MM.1S (cell line): ENCODE results near the gene GREB1.

ENCODE experiments used
- EZH2phosphoT487 ChIP-seq: fragments of 300-600 bp; sonication (generic); IDR thresholded peaks from 2 replicates; pipeline ENCODE4 v1.6.1; 2018; ENCODE audit warnings: antibody characterized with exemption, low read length
- TF ChIP-seq, protein P1 (sequence below): fragments of 300-600 bp; sonication (generic); IDR thresholded peaks from 2 replicates; pipeline ENCODE4 v1.5.1; 2016; ENCODE audit warnings: antibody characterized with exemption, low read length, mixed read lengths

DNA sequence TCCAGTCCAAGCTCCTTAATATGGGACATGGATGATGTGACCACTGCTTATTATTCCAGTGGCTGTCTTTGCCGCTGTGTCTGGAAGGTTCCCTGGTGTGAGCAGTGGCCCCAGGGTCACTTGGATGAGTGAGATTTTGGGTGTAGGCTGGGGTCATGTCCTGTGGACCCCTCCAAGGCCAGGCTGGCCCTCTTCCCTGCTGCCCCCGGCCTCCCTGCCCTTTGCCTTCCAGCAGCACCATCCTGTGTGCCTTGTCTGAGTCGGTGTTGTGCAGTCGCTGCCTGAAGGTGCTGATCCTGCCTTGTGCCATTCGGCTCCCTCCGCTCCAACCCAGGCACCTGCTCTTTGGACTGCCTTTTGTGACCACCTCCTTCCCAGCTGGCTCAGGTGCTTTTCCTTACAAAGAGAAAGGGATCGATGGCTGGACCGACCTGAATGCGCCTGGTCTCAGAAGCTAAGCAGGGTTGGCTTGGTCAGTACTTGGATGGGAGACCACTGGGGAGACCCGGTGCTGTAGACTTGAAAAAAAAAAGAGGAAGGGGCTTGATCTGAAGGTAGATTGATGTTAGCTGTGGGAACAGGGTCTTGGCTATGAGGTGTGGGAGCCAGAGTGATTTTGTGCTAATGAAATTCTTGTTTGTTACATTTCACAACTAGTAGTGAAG is 16.7 kb upstream of the GREB1 start:
- TF ChIP-seq, protein P1, sequence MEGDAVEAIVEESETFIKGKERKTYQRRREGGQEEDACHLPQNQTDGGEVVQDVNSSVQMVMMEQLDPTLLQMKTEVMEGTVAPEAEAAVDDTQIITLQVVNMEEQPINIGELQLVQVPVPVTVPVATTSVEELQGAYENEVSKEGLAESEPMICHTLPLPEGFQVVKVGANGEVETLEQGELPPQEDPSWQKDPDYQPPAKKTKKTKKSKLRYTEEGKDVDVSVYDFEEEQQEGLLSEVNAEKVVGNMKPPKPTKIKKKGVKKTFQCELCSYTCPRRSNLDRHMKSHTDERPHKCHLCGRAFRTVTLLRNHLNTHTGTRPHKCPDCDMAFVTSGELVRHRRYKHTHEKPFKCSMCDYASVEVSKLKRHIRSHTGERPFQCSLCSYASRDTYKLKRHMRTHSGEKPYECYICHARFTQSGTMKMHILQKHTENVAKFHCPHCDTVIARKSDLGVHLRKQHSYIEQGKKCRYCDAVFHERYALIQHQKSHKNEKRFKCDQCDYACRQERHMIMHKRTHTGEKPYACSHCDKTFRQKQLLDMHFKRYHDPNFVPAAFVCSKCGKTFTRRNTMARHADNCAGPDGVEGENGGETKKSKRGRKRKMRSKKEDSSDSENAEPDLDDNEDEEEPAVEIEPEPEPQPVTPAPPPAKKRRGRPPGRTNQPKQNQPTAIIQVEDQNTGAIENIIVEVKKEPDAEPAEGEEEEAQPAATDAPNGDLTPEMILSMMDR = no peak
- no peak for TF ChIP-seq EZH2phosphoT487
